Ishikawa (cell line): Measurements from ENCODE around the gene CHN1.

Experiments
- CEBPB ChIP-seq: IDR thresholded peaks from 2 replicates; pipeline ENCODE4 v1.6.1; 2012
- CREB1 ChIP-seq: IDR thresholded peaks from 2 replicates; pipeline ENCODE4 v1.6.1; 2012; ENCODE audit warnings: low read depth
- EGR1 ChIP-seq: IDR thresholded peaks from 2 replicates; pipeline ENCODE4 v1.6.1; 2012
- EP300 ChIP-seq: IDR thresholded peaks from 2 replicates; pipeline ENCODE4 v1.6.1; 2012; ENCODE audit warnings: borderline replicate concordance
- FOXM1 ChIP-seq: IDR thresholded peaks from 2 replicates; pipeline ENCODE4 v1.6.1; 2012; ENCODE audit warnings: low read depth, borderline replicate concordance
- MAX ChIP-seq: IDR thresholded peaks from 2 replicates; pipeline ENCODE4 v1.6.1; 2012
- NFIC ChIP-seq: IDR thresholded peaks from 2 replicates; pipeline ENCODE4 v1.6.1; 2012
- RAD21 ChIP-seq: IDR thresholded peaks from 2 replicates; pipeline ENCODE4 v1.6.1; 2012; ENCODE audit warnings: low read depth
- REST ChIP-seq: IDR thresholded peaks from 2 replicates; pipeline ENCODE4 v1.6.1; 2012; ENCODE audit warnings: low read depth, mild to moderate bottlenecking
- TAF1 ChIP-seq: IDR thresholded peaks from 2 replicates; pipeline ENCODE4 v1.6.1; 2012; ENCODE audit warnings: low read depth, mild to moderate bottlenecking
- TCF12 ChIP-seq: IDR thresholded peaks from 2 replicates; pipeline ENCODE4 v1.6.1; 2012; ENCODE audit warnings: low read depth
- TEAD4 ChIP-seq: IDR thresholded peaks from 2 replicates; pipeline ENCODE4 v1.6.1; 2012
- USF1 ChIP-seq: IDR thresholded peaks from 2 replicates; pipeline ENCODE4 v1.6.1; 2012
- YY1 ChIP-seq: IDR thresholded peaks from 2 replicates; pipeline ENCODE4 v1.6.1; 2012; ENCODE audit warnings: low read depth
- ZBTB7A ChIP-seq: IDR thresholded peaks from 2 replicates; pipeline ENCODE4 v1.6.1; 2012; ENCODE audit warnings: low read depth

Gene CHN1

DNA sequence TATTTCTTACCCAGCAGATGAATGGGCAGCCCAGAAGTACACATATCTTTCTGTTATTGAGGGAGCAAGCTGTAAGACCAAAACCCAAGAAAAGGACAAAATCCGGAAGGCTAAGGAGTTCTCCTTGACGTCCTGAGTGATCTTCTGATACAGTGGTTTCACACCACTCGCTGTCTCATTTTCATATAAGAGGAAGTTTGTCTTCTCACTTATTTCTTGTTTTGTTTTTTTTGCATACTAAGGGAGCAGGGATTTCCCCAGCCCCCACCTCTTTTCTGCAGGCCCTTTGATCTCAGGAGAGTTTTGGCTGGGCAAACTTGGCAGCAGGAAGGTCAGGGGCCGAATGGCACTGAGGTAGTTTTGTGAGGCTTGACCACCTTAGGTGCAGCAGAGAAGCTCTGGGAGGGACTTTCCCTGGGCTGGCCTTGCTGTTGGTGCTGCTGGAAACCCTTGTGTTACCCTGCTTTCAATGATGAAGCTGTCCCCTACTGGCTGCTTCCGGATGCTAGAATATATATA, 254.2 kb downstream of the CHN1 start:
- no peak for TF ChIP-seq TAF1
- no peak for TF ChIP-seq MAX
- no peak for TF ChIP-seq NFIC
- TF ChIP-seq REST = no peak
- no peak for TF ChIP-seq CEBPB
- no peak for TF ChIP-seq FOXM1
- no peak for TF ChIP-seq CREB1
- TF ChIP-seq USF1 = no peak
- no peak for TF ChIP-seq TCF12
- no peak for TF ChIP-seq EGR1
- TF ChIP-seq EP300 = no peak
- no peak for TF ChIP-seq RAD21
- TF ChIP-seq YY1 = no peak
- no peak for TF ChIP-seq ZBTB7A
- no peak for TF ChIP-seq TEAD4

DNA sequence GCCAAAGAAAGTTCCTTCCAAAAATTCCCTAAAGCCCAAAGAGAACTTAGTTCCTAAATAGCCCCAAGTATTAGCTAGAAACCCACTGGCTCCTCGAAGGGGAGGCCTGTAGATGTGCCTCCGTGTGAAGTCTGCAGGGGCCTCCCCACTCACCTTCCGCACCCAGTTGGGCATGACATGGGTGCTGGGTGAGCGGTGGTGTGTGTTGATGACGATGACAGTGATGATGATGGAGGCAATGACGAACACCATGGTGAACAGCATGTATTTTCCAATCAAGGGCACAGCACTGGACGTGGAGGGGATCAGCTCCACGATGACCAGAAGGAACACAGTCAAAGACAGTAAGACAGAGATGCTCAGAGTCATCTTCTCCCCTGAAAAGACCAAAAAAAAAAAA, 255.4 kb downstream of the CHN1 start:
- TF ChIP-seq CEBPB = no peak

DNA sequence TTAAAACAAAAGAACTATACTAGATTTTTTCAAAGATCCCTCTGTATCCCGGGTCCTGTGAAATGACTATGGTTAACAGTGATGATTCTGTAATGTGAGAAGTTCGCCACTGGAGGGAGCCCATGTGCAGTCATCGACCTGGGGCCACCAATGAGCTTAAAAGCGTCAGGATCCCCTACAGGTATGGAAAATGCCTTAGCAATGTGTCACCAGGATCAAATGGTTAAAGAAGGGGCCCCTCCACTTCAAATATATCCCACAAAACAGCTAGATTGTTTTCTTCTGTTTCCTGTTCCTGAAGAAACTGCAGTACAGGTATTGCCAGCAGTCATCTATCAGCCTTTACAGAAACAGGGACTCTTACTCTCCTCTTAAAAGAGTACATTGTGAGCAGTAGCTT, 256.2 kb downstream of the CHN1 start:
- TF ChIP-seq TEAD4 (no peak; the same call in 1 of the 2 replicates), RAD21 (peak; percentile 79), EP300 (no peak)
